Ovary (tissue), 9 donors: ENCODE data around the gene PGBD5. TPM values are rescaled to one million over a fixed set of nuclear protein-coding genes. Genes with fewer than 3 reads are reported as not detected.

Experiments used
- DNase-seq, 5 donors: peaks; one replicate each; pipeline ENCODE4 v3.0.0-alpha.2; 2019 to 2020
- H3K27ac ChIP-seq, 2 donors: fragments of 200-600 bp; one replicate each; pipeline versions ENCODE4 v1.5.1 to v1.8.0; 2019 to 2022
- H3K27me3 ChIP-seq: fragments of 200-600 bp; one replicate; pipeline ENCODE4 v1.8.0; 2022
- H3K36me3 ChIP-seq: fragments of 200-600 bp; sonication (generic); one replicate; pipeline ENCODE4 v1.5.1; 2019
- H3K4me1 ChIP-seq: one replicate; pipeline ENCODE4 v1.8.1; 2013; ENCODE audit warnings: mild to moderate bottlenecking, moderate library complexity; ENCODE audit not compliant: insufficient read depth
- H3K4me3 ChIP-seq: fragments of 200-600 bp; sonication (generic); one replicate; pipeline ENCODE4 v1.5.1; 2017
- H3K9me3 ChIP-seq, 2 donors: fragments of 200-600 bp in 1 of 2; sonication (generic) in 1 of 2; one replicate each; pipeline versions ENCODE4 v1.5.1 to v1.8.1; 2013 to 2019; ENCODE audit warnings: mild to moderate bottlenecking in 1 of 2, moderate library complexity in 1 of 2
- CTCF ChIP-seq, 3 donors: fragments of 450-650 bp in 2 of 3; fragments of 200-600 bp in 1 of 3; IDR thresholded peaks; one replicate each; pipeline versions ENCODE4 v1.5.1 to v1.8.0; 2016 to 2022; ENCODE audit warnings: antibody characterized with exemption in 3 of 3, mild to moderate bottlenecking in 1 of 3
- EP300 ChIP-seq: sonication (generic); formaldehyde crosslinking; IDR thresholded peaks from one replicate; pipeline ENCODE4 v1.6.1; 2017; ENCODE audit warnings: antibody characterized with exemption
- POLR2A ChIP-seq: fragments of 450-650 bp; IDR thresholded peaks from one replicate; pipeline ENCODE4 v1.6.1; 2017; ENCODE audit warnings: antibody characterized with exemption, mild to moderate bottlenecking, moderate library complexity
- WGBS, 3 donors: extraction: QIAGEN DNeasy Blood & Tissue Kit in 1 of 3; methylation state at CpG; one replicate each; pipeline versions ENCODE4 v1.1.5 to v1.1.7; 2013 to 2017; 5-methylcytosine and 5-hydroxymethylcytosine counted together
- intact Hi-C, 4 donors: fragments of 100-400 bp; cut with DNase I; formaldehyde crosslinking; loops; one replicate each; pipeline versions ENCODE4 v1.11.0 to v1.15.1; 2022 to 2023
- polyA plus RNA-seq, 2 donors: library from polyadenylated mRNA; stranded (reverse); fragments of 200-250 nt in 1 of 2; fragments of 350-450 nt in 1 of 2; fragmentation: Illumina TruSeq in 1 of 2; extraction: RNeasy Lipid Tissue Mini Kit (QIAGEN cat#74804) in 1 of 2; gene quantifications; one replicate each; pipeline ENCODE4 v1.2.3, GENCODE V29; 2013 to 2014
- total RNA-seq, 7 donors: library from RNA; depleted of rRNA in 2 of 7; stranded (reverse); fragments of >200 nt in 2 of 7; fragmentation: NEBNext Ultra II Directional in 3 of 7; extraction: Animal tissue kit (Norgen Biotek cat#: 25700) in 3 of 7; gene quantifications; one replicate each; pipeline versions ENCODE4 v1.1.0 to v1.2.4, GENCODE V29; 2016 to 2023
- donor health status: DM: no; HTN: no; CAD: no; lungs with moderate emphysema.
- donor health status: DM: no; HTN: no; CAD: no.
- donor health status: Bipolar disorder and iron deficiency.
- donor health status: DM: yes; HTN: yes; CAD: no.
- donor health status: DM: no; HTN: no; CAD: no.
- donor health status: DM: yes; HTN: yes; CAD: no.

Gene PGBD5
- total and polyA plus RNA-seq, 9 donors, result 0.12 to 2.6 (median 1.1) TPM

- Histone ChIP-seq H3K4me3 (no peak overlapping the region), H3K9me3 (peaks cover 0 to 5% of the 10 kb centered on the region in 2 donors), H3K4me1 (no peaks in the 10 kb centered on the region), H3K36me3 (no peaks in the 10 kb centered on the region), H3K27ac (no peak overlapping the region), H3K27me3 (no peaks in the 10 kb centered on the region)
- DNase-seq, result no peak
- no peak for TF ChIP-seq EP300
- no peak for TF ChIP-seq CTCF (IDR thresholded peaks at IDR 0.05)
- TF ChIP-seq POLR2A, result no peak
- 91 to 98% (median 94%) methylated on average over 3 of the region's 3 CpGs for WGBS, 3 donors
- intact Hi-C loops, result no loop called here
Measured at GRCh38 chr1:230379462-230379861, 46.7 kb downstream of the PGBD5 start.

GRCh38 chr1:230377851-230378250, 48.3 kb downstream of the PGBD5 start:
- TF ChIP-seq EP300 (no peak), POLR2A (no peak), CTCF (IDR thresholded peaks at IDR 0.05) (no peak)
- WGBS, 3 donors, result 70 to 84% (median 77%) methylated on average over 2 of the region's 2 CpGs
- H3K36me3 ChIP-seq, result no peaks in the 10 kb centered on the region
- intact Hi-C loops, result no loop called here
- no peaks in the 10 kb centered on the region for H3K4me1 ChIP-seq
- peaks cover 0 to 5% of the 10 kb centered on the region in 2 donors for H3K9me3 ChIP-seq
- H3K27me3 ChIP-seq, result no peaks in the 10 kb centered on the region
- no peak for DNase-seq
- no peak overlapping the region for H3K27ac ChIP-seq
- no peak overlapping the region for H3K4me3 ChIP-seq

- no peak overlapping the region for H3K27ac ChIP-seq
- TF ChIP-seq EP300 (no peak), CTCF (IDR thresholded peaks at IDR 0.05) (no peak)
- no peak for DNase-seq
- peaks cover 0 to 5% of the 10 kb centered on the region in 2 donors for H3K9me3 ChIP-seq
- intact Hi-C loops, result no loop called here
- H3K4me3 ChIP-seq, result no peak overlapping the region
- H3K36me3 ChIP-seq, result no peaks in the 10 kb centered on the region
- WGBS, 3 donors, result 82 to 90% (median 90%) methylated on average over 8 of the region's 8 CpGs
- no peaks in the 10 kb centered on the region for H3K27me3 ChIP-seq
- no peaks in the 10 kb centered on the region for H3K4me1 ChIP-seq
Measured at GRCh38 chr1:230377324-230377723, 48.8 kb downstream of the PGBD5 start.

- Histone ChIP-seq H3K9me3 (peaks cover 0 to 5% of the 10 kb centered on the region in 2 donors), H3K27me3 (no peaks in the 10 kb centered on the region), H3K4me3 (no peak overlapping the region), H3K4me1 (no peaks in the 10 kb centered on the region), H3K36me3 (no peaks in the 10 kb centered on the region), H3K27ac (no peak overlapping the region)
- intact Hi-C loops, result no loop called here
- DNase-seq, result no peak
- TF ChIP-seq CTCF (IDR thresholded peaks at IDR 0.05) (no peak), EP300 (no peak), POLR2A (no peak)
- 40 to 58% (median 42%) methylated on average over 4 of the region's 4 CpGs for WGBS, 3 donors
Measured at GRCh38 chr1:230376296-230376695, 49.8 kb downstream of the PGBD5 start.
